GM19193 (cell line): ENCODE data around the gene NEURL1B.

ENCODE experiments used
- POLR2A ChIP-seq: IDR thresholded peaks from 4 replicates; pipeline ENCODE4 v1.6.1; 2011; ENCODE audit not compliant: insufficient read depth, insufficient read length; ENCODE audit errors: extremely low read depth

The NEURL1B gene

DNA sequence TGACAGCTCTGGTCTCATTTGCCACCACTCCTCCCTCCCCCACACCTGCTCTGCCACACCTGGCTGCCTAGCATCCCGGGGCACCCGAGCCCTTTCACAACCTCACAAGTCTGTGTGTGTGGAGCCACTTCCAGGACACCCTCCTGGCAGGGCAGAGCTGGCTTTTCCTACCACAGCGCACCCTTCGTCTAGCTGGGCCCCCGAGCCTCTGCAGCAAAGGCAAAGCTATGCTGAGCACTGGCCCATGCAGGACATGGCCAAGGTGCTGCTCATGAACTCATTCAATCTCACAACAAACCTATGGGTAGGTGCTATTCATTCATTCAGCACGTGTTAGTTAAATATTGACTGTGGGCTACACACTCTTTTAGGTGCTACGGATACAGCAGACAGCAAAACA is 86.5 kb downstream of the NEURL1B start:
- no peak for TF ChIP-seq POLR2A

DNA sequence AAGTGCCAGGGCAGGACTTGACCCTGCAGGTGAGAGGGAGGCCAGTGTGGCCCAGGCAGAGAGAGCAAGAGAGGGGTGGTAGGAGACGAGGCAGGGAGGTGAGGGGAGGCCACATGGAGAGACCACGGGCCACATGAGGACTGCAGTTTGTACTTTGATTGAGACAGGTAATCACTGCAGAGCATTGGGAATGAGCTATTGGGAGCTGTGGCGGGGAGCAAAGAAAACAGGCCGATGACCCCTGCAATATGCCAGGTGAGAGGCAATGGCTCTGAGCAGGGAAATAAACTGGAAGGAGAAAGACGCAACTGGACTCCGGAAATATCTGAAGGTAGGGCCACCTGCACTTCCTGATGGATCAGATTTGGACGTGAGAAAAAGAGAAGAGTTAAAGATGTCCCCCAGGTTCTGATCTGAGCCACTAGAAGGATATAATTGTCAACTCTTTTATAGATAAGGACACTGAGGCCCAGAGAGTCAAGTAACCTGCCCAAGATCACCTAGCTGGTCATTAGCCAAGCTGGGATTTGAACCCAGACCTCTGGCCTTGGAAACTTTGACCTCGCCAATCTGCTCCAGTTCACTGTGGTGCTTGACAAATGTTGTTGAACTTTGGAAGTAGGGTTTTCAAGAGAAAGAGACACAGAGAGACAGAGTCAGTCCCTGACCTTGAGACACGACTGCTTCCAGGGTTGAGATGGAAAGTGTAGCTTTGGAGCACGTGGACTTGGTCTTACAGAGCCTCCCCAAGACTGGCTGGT is 87.6 kb downstream of the NEURL1B start:
- TF ChIP-seq POLR2A: no peak

DNA sequence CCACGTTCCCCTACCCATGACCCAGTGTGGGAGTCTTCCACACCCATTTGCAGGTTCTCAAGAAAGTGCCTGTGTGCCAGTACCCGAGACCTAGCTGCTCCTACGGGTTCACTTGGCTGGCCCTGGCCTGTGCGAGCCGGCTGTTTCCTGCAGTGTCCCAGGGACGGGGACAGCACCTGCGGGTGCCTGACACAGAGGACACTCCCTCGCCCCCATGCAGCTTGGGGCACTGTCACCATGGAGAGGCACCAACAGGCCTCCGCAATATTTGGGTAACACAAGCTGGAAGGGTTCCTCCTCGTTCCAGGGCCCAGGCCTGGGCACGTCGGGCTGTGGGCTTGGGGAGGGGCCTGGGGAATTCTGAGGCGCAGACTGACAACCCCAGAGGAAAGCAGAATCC is 88.5 kb downstream of the NEURL1B start:
- no peak for TF ChIP-seq POLR2A

DNA sequence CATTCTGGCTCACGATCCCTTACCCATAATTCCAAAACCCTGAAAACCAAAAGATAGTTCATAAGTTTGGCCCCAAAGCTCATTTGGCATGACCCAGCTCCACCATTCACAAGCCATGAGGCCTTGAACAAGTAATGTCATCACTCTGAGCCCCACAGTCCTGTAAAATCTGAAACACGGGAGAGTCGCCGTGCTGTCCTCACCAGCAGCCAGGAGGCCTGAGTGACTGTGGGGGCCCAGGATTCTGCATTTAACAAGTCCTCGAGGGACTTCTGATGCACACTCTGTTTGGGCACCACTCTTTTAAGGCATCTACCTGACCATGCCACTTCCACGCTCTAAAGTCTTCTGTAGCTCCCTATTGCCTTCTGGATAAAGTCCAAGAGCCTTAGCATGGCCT is 89.2 kb downstream of the NEURL1B start:
- TF ChIP-seq POLR2A: no peak

DNA sequence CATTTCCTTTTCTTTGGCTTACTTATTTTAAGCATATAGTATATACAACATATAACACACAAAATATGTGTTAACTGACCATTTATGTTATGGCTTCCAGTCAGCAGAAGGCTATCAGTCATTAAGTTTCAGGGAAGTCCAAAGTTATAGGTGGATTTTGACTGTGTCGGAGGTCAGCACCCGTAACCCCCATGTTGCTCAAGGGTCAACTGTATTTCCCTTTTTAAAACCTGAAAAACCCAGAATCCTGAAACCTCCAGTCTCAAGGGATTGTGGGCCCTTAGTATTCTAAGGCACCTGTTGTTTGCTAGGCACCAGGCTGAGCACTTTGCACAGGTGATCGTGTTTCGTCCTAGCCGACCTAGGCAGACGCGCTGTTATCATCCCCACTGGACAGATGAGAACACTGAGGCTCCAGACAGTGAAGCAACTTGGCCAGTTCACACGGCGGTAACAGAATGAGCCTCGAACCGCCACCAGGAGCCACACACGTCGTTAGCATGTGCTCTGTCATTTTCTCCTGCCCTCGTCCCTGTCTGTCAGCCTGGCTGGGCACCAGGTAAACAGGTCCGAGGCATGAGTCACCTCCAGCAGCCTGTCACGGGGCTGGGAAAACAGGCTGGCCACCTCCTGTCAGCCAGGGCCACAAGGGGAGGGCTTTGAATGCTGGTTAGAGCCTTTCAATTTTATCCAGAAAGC is 90.1 kb downstream of the NEURL1B start:
- TF ChIP-seq POLR2A: no peak

GRCh38 chr5:172731680-172732074 is 90.6 kb downstream of the NEURL1B start:
- TF ChIP-seq POLR2A: no peak

DNA sequence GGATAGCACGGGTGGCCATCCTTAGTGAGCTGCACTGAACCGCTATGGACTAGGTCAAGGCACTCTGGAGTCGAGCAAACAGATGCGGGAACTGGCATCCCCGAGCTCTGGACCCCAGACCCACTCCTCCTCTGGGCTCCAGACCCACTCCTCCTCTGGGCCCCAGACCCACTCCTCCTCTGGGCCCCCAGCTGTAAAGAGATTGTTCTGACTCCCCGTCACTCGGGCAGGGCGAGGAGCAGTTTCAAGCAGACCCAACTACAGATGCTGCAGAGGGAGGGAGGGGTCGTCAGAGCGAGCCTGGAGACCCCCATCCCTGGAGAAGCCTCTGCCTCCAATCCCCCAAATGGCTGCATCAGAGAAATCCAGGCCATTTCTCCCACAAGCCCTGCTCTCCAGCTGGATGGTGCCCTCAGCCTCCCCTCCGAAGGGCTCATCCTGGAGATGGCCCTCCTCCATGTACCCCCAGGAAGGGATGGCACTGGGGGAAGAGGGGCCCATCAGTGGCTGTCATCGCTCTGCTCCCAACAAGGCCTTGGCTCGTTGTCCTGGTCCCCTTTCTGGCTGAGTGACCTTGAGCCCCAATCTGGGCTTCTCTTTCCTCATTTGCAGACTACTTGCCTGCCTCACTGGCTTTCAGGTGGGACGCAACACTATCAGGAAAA is 91.3 kb downstream of the NEURL1B start:
- TF ChIP-seq POLR2A: no peak

- no peak for TF ChIP-seq POLR2A
Observed at GRCh38 chr5:172733131-172733973, 92.3 kb downstream of the NEURL1B start.

- TF ChIP-seq POLR2A: no peak
Observed at GRCh38 chr5:172733974-172734346, 92.9 kb downstream of the NEURL1B start.

GRCh38 chr5:172735141-172735831 is 94.2 kb downstream of the NEURL1B start:
- TF ChIP-seq POLR2A: no peak

GRCh38 chr5:172736508-172737135 is 95.6 kb downstream of the NEURL1B start:
- TF ChIP-seq POLR2A: no peak

GRCh38 chr5:172739375-172739774 is 98.3 kb downstream of the NEURL1B start:
- no peak for TF ChIP-seq POLR2A

DNA sequence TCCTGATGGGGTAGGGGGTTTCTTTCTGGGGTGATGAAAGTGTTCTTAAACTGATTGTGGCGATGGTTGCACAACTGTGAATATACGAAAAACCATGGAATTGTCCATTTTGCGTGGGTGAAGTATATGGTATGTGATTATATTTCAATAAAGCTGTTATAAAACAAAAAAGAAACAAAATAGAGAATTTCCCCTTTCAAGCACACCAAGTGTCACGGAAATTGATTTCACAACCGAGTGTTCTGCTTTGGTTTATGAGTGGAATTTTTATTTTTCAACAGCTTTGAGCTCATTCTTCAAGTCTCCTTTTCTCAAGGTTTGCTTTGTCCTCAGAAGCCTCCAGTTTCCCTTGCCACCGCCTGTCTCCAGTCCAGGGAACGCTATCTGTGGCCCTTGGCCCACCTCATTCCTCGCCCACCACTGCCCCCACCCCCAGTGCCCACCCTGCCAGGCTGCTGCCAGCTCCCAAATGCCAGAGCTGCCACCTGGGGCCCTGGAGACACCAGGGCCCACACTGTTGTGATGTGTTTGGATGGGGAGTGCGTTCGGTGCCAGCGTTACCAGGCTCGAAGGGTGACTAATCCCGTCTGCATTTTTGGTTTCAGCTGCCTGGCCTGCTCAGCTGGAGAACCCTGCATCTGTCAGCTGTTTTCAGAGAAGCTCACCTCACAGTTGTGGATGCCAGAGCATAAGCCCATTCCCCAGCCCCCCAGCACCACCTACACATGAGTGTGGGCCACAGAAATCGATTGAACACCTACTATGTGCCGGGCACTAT is 99.6 kb downstream of the NEURL1B start:
- TF ChIP-seq POLR2A: no peak
